HCT116 (cell line): Measurements from ENCODE around the gene PRUNE1. TPM values are rescaled to one million over a fixed set of nuclear protein-coding genes. Genes with fewer than 3 reads are reported as not detected.

Source experiments
- ATAC-seq: fragments of 200-7000 bp; cut with Tn5 transposase; 2 replicates; pipeline ENCODE4 v1.9.1; 2020; ENCODE audit warnings: mild to moderate bottlenecking, moderate library complexity
- BruUV-seq: library from RNA; stranded (reverse); fragments of 400-500 nt; replicated peaks from 2 replicates; lab custom pipeline; 2021; lab: Mats Ljungman, UMichigan
- CTCF ChIA-PET: fragments of 300-600 bp; sonication (Branson Sonifier 250); formaldehyde crosslinking; loops from one replicate; lab custom pipeline; 2021; ENCODE audit warnings: antibody characterized with exemption; lab: Charles Lee
- POLR2A ChIA-PET: fragments of 300-600, 350-600 bp; sonication (Branson Sonifier 250); formaldehyde crosslinking; loops from one replicate; lab custom pipeline; 2021; ENCODE audit warnings: antibody characterized with exemption; lab: Charles Lee
- RAD21 ChIA-PET, 2 experiments: fragments of 300-600 bp; sonication (Branson Sonifier 250); formaldehyde crosslinking; loops; one replicate each; lab custom pipeline; 2023; ENCODE audit warnings: low total read pairs in 2 of 2; ENCODE audit not compliant: uncharacterized antibody in 2 of 2, unreplicated experiment in 2 of 2, low non-redundant PET in 1 of 2; lab: Charles Lee
- DNase-seq: peaks from one replicate; pipeline ENCODE4 v3.0.0-alpha.2; 2010; ENCODE audit warnings: low read depth, low spot score
- H2AFZ ChIP-seq: fragments of 200-600 bp; shearing (Covaris generic), sonication (generic); 2 replicates; pipeline ENCODE4 v1.6.1; 2017; ENCODE audit warnings: low read depth, mixed run types, mixed read lengths, antibody characterized with exemption, low read length; ENCODE audit not compliant: poor library complexity, severe bottlenecking
- H3K27ac ChIP-seq: 2 replicates; pipeline ENCODE4 v1.5.1; 2012; ENCODE audit warnings: low read depth, low read length
- H3K27me3 ChIP-seq: fragments of 200-600 bp; sonication (generic); 2 replicates; pipeline ENCODE4 v1.6.1; 2016; ENCODE audit warnings: mixed run types, low read length, mixed read lengths; ENCODE audit not compliant: insufficient read depth
- H3K36me3 ChIP-seq, 2 experiments: fragments of 200-500 bp in 1 of 2; fragments of 200-600 bp in 1 of 2; sonication (Bioruptor generic) in 1 of 2; sonication (generic) in 1 of 2; 2 replicates each; pipeline versions ENCODE4 v1.5.1 to v1.6.1; 2014 to 2016; ENCODE audit warnings: low read length in 2 of 2, inconsistent platforms in 1 of 2, mixed read lengths in 1 of 2, mixed run types in 1 of 2; ENCODE audit not compliant: insufficient read depth in 2 of 2, control insufficient read depth in 1 of 2
- H3K4me1 ChIP-seq, 2 experiments: fragments of 200-600 bp in 1 of 2; sonication (generic) in 1 of 2; 2 replicates each; pipeline versions ENCODE4 v1.5.1 to v1.6.1; 2012 to 2017; ENCODE audit warnings: low read length in 2 of 2, inconsistent platforms in 1 of 2, mild to moderate bottlenecking in 1 of 2, mixed read lengths in 1 of 2, mixed run types in 1 of 2, moderate library complexity in 1 of 2; ENCODE audit not compliant: insufficient read depth in 2 of 2, control insufficient read depth in 1 of 2
- H3K4me2 ChIP-seq: fragments of 200-600 bp; sonication (generic); 2 replicates; pipeline ENCODE4 v1.6.1; 2017; ENCODE audit warnings: mixed run types, low read length, mixed read lengths
- H3K4me3 ChIP-seq, 2 experiments: fragments of 200-600 bp in 1 of 2; sonication (generic) in 1 of 2; replicated peaks in 1 of 2; 2 replicates each; pipeline ENCODE4 v1.5.1; 2011 to 2016; ENCODE audit warnings: low read length in 2 of 2, control low read depth in 1 of 2, low read depth in 1 of 2, mild to moderate bottlenecking in 1 of 2, mixed read lengths in 1 of 2, mixed run types in 1 of 2
- H3K79me2 ChIP-seq: fragments of 200-600 bp; sonication (generic); 2 replicates; pipeline ENCODE4 v1.6.1; 2017; ENCODE audit warnings: mild to moderate bottlenecking, mixed run types, low read length, moderate library complexity, mixed read lengths; ENCODE audit not compliant: insufficient read depth
- H3K9ac ChIP-seq: fragments of 200-600 bp; sonication (generic); 2 replicates; pipeline ENCODE4 v1.6.1; 2016; ENCODE audit warnings: low read length, mixed read lengths
- H3K9me2 ChIP-seq: fragments of 200-600 bp; sonication (generic), shearing (Covaris generic); 2 replicates; pipeline ENCODE4 v1.6.1; 2017; ENCODE audit warnings: mixed run types, mild to moderate bottlenecking, moderate library complexity; ENCODE audit not compliant: insufficient read depth
- H3K9me3 ChIP-seq, 2 experiments: fragments of 200-500 bp in 1 of 2; fragments of 200-600 bp in 1 of 2; sonication (Bioruptor generic) in 1 of 2; sonication (generic) in 1 of 2; 2 replicates each; pipeline ENCODE4 v1.6.1; 2014 to 2017; ENCODE audit warnings: low read length in 2 of 2, mixed read lengths in 2 of 2, inconsistent platforms in 1 of 2, low read depth in 1 of 2, mild to moderate bottlenecking in 1 of 2, mixed run types in 1 of 2, moderate library complexity in 1 of 2; ENCODE audit not compliant: control insufficient read depth in 1 of 2, insufficient read depth in 1 of 2
- H4K20me1 ChIP-seq: fragments of 200-600 bp; sonication (generic), shearing (Covaris generic); 2 replicates; pipeline ENCODE4 v1.6.1; 2017; ENCODE audit warnings: mixed run types, mild to moderate bottlenecking, moderate library complexity; ENCODE audit not compliant: insufficient read depth
- CBX3 ChIP-seq: IDR thresholded peaks from 2 replicates; pipeline ENCODE4 v1.6.1; 2012; ENCODE audit warnings: low read depth
- CEBPB ChIP-seq: IDR thresholded peaks from 2 replicates; pipeline ENCODE4 v1.6.1; 2012; ENCODE audit warnings: low read depth
- EGR1 ChIP-seq: IDR thresholded peaks from 2 replicates; pipeline ENCODE4 v1.6.1; 2012; ENCODE audit warnings: low read depth
- ELF1 ChIP-seq: IDR thresholded peaks from 2 replicates; pipeline ENCODE4 v1.6.1; 2012; ENCODE audit warnings: low read depth, borderline replicate concordance
- EZH2 ChIP-seq: fragments of 200-600 bp; sonication (generic); IDR thresholded peaks from 2 replicates; pipeline ENCODE4 v1.6.1; 2017; ENCODE audit warnings: antibody characterized with exemption, mixed run types
- EZH2phosphoT487 ChIP-seq: fragments of 200-600 bp; IDR thresholded peaks from 2 replicates; pipeline ENCODE4 v1.6.1; 2018; ENCODE audit warnings: antibody characterized with exemption, borderline replicate concordance
- FOSL1 ChIP-seq: IDR thresholded peaks from 2 replicates; pipeline ENCODE4 v1.6.1; 2012; ENCODE audit warnings: low read depth
- POLR2A ChIP-seq: IDR thresholded peaks from 2 replicates; pipeline ENCODE4 v1.7.0; 2011; ENCODE audit warnings: borderline replicate concordance; ENCODE audit not compliant: insufficient read depth, insufficient read length; ENCODE audit errors: extremely low read depth
- POLR2AphosphoS5 ChIP-seq: IDR thresholded peaks from 2 replicates; pipeline ENCODE4 v1.6.1; 2011; ENCODE audit warnings: mild to moderate bottlenecking, low read depth, low read length, moderate library complexity
- RAD21 ChIP-seq: IDR thresholded peaks from 2 replicates; pipeline ENCODE4 v1.6.1; 2012; ENCODE audit warnings: low read depth, mild to moderate bottlenecking
- SIN3A ChIP-seq: IDR thresholded peaks from 2 replicates; pipeline ENCODE4 v1.6.1; 2012; ENCODE audit warnings: low read depth
- SP1 ChIP-seq: IDR thresholded peaks from 2 replicates; pipeline ENCODE4 v1.6.1; 2012; ENCODE audit warnings: low read depth
- TCF7L2 ChIP-seq: IDR thresholded peaks from 2 replicates; pipeline ENCODE4 v1.7.0; 2011; ENCODE audit warnings: borderline replicate concordance, inconsistent platforms; ENCODE audit not compliant: insufficient read depth, insufficient read length; ENCODE audit errors: extremely low read depth
- YY1 ChIP-seq: IDR thresholded peaks from 2 replicates; pipeline ENCODE4 v1.6.1; 2011; ENCODE audit warnings: low read length, low read depth, moderate library complexity, mild to moderate bottlenecking; ENCODE audit not compliant: insufficient replicate concordance; ENCODE audit errors: extremely low read depth
- ZFX ChIP-seq: fragments of 450-650 bp; IDR thresholded peaks from 2 replicates; pipeline ENCODE4 v1.6.1; 2017
- intact Hi-C: fragments of 100-400 bp; cut with micrococcal nuclease; formaldehyde crosslinking; loops from 2 replicates; pipeline ENCODE4 v1.10.0; 2022
- total RNA-seq: library from RNA; stranded (reverse); gene quantifications from one replicate; pipeline ENCODE4 v1.2.1, GENCODE V29; 2021; ENCODE audit not compliant: unreplicated experiment
- TF ChIP-seq, protein P1 (sequence below): IDR thresholded peaks from 2 replicates; pipeline ENCODE4 v1.6.1; 2012; ENCODE audit warnings: low read depth
- TF ChIP-seq, protein P2 (sequence below): IDR thresholded peaks from 2 replicates; pipeline ENCODE4 v1.6.1; 2011; ENCODE audit warnings: mild to moderate bottlenecking, low read length, moderate library complexity; ENCODE audit not compliant: insufficient replicate concordance; ENCODE audit errors: extremely low read depth
- TF ChIP-seq, protein P3 (sequence below), 3 experiments: fragments of 200-600 bp in 1 of 3; sonication (generic) in 1 of 3; IDR thresholded peaks in 2 of 3; conservative IDR thresholded peaks in 1 of 3; 2 replicates each; pipeline ENCODE4 v1.5.1; 2012 to 2017; ENCODE audit warnings: low read depth in 2 of 3, low read length in 2 of 3, antibody characterized with exemption in 1 of 3, borderline replicate concordance in 1 of 3, control low read depth in 1 of 3, mild to moderate bottlenecking in 1 of 3, mixed read lengths in 1 of 3, mixed run types in 1 of 3, moderate library complexity in 1 of 3; ENCODE audit not compliant: insufficient read depth in 1 of 3
- TF ChIP-seq, protein P4 (sequence below): IDR thresholded peaks from 2 replicates; pipeline ENCODE4 v1.6.1; 2012

PRUNE1 gene
- total RNA-seq, 1 experiment from 2014 or later: 20.2 TPM

DNA sequence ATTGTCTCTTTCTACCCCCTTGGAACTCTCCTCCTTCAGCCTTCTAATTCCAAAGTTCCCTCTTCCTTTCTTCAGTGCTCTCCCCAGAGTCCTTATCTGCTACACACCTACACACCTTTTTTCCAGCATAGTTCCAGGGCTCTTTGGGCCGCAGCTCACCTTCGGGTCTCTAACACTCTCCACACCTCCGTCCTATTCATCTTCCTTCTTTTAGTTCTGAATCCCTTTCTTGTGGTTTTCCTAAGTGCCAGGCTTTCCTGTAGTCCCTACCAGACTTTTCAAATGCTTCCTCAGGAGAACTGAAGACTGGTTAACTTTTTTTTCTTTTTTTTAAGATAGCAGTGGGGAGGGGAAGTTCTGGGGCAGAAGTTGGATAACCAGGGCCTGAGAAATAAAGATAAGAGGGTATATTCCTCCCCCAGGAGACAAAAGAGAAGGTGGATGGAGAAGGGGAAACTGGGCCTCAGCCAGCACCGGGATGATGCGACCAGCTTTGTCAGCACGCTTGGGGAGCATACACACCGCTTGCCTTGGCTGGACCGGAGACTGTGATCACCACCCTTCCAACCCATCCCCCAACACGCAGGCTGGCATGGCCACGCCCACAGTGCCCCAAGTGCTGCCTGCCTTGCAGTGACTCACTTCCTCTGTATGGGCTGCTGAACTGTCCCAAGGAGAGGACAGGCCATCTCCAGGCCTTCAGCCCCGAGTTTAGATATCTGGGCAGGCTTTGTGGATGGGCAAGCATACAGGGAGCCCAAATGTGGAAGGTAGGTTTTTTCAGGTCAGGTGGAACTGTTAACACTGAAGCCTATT is 31.2 kb upstream of the PRUNE1 start:
- Histone ChIP-seq H3K9me2 (no peaks in the 10 kb centered on the region), H3K9ac (peak overlapping the region; percentile 67), H2AFZ (no peak overlapping the region), H3K4me1 (peaks cover 71 to 87% of the 10 kb centered on the region in 2 experiments), H3K4me3 (peak overlapping the region; percentile 51 to 64), H3K79me2 (peaks cover 21% of the 10 kb centered on the region), H3K9me3 (no peaks in the 10 kb centered on the region), H3K36me3 (no peaks in the 10 kb centered on the region), H4K20me1 (no peaks in the 10 kb centered on the region), H3K27ac (peak overlapping the region; percentile 92), H3K27me3 (no peaks in the 10 kb centered on the region), H3K4me2 (peak overlapping the region; percentile 89)
- ChIA-PET POLR2A (interaction anchor here (0.5 to 1.2 kb wide), 5 partner anchors 11 to 416 kb away, joined by 3 to 5 read pairs (median 3); no protein-coding TSS in a partner anchor), RAD21 (no interaction called here), CTCF (interaction anchor here (0.9 to 1.0 kb wide), 2 partner anchors 29 to 416 kb away, joined by 3 to 4 read pairs; no protein-coding TSS in a partner anchor)
- peak; percentile 85 for DNase-seq
- BruUV-seq: TSS peak; percentile 66
- TF ChIP-seq POLR2AphosphoS5 (peak; percentile 97), EZH2 (no peak), SP1 (no peak), ELF1 (no peak), EGR1 (no peak), POLR2A (peak; percentile 87), CBX3 (no peak), FOSL1 (no peak), YY1 (peak; percentile 68), CEBPB (no peak), EZH2phosphoT487 (no peak), SIN3A (no peak), TCF7L2 (peak; percentile 61), RAD21 (no peak), ZFX (peak; percentile 62)
- TF ChIP-seq, protein P1, sequence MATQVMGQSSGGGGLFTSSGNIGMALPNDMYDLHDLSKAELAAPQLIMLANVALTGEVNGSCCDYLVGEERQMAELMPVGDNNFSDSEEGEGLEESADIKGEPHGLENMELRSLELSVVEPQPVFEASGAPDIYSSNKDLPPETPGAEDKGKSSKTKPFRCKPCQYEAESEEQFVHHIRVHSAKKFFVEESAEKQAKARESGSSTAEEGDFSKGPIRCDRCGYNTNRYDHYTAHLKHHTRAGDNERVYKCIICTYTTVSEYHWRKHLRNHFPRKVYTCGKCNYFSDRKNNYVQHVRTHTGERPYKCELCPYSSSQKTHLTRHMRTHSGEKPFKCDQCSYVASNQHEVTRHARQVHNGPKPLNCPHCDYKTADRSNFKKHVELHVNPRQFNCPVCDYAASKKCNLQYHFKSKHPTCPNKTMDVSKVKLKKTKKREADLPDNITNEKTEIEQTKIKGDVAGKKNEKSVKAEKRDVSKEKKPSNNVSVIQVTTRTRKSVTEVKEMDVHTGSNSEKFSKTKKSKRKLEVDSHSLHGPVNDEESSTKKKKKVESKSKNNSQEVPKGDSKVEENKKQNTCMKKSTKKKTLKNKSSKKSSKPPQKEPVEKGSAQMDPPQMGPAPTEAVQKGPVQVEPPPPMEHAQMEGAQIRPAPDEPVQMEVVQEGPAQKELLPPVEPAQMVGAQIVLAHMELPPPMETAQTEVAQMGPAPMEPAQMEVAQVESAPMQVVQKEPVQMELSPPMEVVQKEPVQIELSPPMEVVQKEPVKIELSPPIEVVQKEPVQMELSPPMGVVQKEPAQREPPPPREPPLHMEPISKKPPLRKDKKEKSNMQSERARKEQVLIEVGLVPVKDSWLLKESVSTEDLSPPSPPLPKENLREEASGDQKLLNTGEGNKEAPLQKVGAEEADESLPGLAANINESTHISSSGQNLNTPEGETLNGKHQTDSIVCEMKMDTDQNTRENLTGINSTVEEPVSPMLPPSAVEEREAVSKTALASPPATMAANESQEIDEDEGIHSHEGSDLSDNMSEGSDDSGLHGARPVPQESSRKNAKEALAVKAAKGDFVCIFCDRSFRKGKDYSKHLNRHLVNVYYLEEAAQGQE: no peak
- TF ChIP-seq, protein P2, sequence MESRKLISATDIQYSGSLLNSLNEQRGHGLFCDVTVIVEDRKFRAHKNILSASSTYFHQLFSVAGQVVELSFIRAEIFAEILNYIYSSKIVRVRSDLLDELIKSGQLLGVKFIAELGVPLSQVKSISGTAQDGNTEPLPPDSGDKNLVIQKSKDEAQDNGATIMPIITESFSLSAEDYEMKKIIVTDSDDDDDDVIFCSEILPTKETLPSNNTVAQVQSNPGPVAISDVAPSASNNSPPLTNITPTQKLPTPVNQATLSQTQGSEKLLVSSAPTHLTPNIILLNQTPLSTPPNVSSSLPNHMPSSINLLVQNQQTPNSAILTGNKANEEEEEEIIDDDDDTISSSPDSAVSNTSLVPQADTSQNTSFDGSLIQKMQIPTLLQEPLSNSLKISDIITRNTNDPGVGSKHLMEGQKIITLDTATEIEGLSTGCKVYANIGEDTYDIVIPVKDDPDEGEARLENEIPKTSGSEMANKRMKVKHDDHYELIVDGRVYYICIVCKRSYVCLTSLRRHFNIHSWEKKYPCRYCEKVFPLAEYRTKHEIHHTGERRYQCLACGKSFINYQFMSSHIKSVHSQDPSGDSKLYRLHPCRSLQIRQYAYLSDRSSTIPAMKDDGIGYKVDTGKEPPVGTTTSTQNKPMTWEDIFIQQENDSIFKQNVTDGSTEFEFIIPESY: no peak
- TF ChIP-seq, protein P3, sequence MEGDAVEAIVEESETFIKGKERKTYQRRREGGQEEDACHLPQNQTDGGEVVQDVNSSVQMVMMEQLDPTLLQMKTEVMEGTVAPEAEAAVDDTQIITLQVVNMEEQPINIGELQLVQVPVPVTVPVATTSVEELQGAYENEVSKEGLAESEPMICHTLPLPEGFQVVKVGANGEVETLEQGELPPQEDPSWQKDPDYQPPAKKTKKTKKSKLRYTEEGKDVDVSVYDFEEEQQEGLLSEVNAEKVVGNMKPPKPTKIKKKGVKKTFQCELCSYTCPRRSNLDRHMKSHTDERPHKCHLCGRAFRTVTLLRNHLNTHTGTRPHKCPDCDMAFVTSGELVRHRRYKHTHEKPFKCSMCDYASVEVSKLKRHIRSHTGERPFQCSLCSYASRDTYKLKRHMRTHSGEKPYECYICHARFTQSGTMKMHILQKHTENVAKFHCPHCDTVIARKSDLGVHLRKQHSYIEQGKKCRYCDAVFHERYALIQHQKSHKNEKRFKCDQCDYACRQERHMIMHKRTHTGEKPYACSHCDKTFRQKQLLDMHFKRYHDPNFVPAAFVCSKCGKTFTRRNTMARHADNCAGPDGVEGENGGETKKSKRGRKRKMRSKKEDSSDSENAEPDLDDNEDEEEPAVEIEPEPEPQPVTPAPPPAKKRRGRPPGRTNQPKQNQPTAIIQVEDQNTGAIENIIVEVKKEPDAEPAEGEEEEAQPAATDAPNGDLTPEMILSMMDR (IDR thresholded peaks at IDR 0.05 in 2 of 3, conservative IDR thresholded peaks at IDR 0.05 in 1 of 3; ENCODE audit: borderline replicate concordance in 1 of 3, insufficient read depth in 1 of 3, low read depth in 2 of 3, low read length in 2 of 3): no peak
- TF ChIP-seq, protein P4, sequence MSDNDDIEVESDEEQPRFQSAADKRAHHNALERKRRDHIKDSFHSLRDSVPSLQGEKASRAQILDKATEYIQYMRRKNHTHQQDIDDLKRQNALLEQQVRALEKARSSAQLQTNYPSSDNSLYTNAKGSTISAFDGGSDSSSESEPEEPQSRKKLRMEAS: no peak
- ATAC-seq: peak; percentile 68
- intact Hi-C loops: loop anchor here (5.0 kb wide), 4 partner anchors 50 to 720 kb away; partner anchors contain the start of genes CA14, MCL1 and SETDB1
